Measurements from ENCODE around the gene CDC25A.

Gene CDC25A

GRCh38 chr3:48194446-48195071 lies 6.3 kb upstream of the CDC25A start:
- DNase-seq = no peak

- no peak for DNase-seq
These were observed 2.7 kb upstream of the CDC25A start for GRCh38 chr3:48190911-48191310.

GRCh38 chr3:48189321-48189720 lies 1.1 kb upstream of the CDC25A start:
- no peak for DNase-seq

GRCh38 chr3:48187579-48188265 lies 495 bp downstream of the CDC25A start:
- DNase-seq = no peak

GRCh38 chr3:48187301-48187578 lies 977 bp downstream of the CDC25A start:
- DNase-seq = no peak

GRCh38 chr3:48186631-48187300 lies 1.5 kb downstream of the CDC25A start:
- no peak for DNase-seq

- no peak for DNase-seq
These were observed 3.1 kb downstream of the CDC25A start for GRCh38 chr3:48185129-48185528.

- no peak for DNase-seq
These were observed 3.9 kb downstream of the CDC25A start for GRCh38 chr3:48184299-48184698.

GRCh38 chr3:48180531-48181253 lies 7.5 kb downstream of the CDC25A start:
- no peak for DNase-seq

- DNase-seq = no peak
These were observed 8.2 kb downstream of the CDC25A start for GRCh38 chr3:48180021-48180420.

- no peak for DNase-seq
These were observed 10.1 kb downstream of the CDC25A start for GRCh38 chr3:48178072-48178471.

GRCh38 chr3:48157950-48158376 lies 30.3 kb downstream of the CDC25A start:
- DNase-seq = no peak

- DNase-seq = no peak
These were observed 30.9 kb downstream of the CDC25A start for GRCh38 chr3:48157202-48157840.

GRCh38 chr3:48156163-48156562 lies 32.1 kb downstream of the CDC25A start:
- DNase-seq = no peak

GRCh38 chr3:48155122-48155521 lies 33.1 kb downstream of the CDC25A start:
- no peak for DNase-seq

- DNase-seq = no peak
These were observed 36.3 kb downstream of the CDC25A start for GRCh38 chr3:48151807-48152427.

- no peak for DNase-seq
These were observed 37.0 kb downstream of the CDC25A start for GRCh38 chr3:48151058-48151806.

GRCh38 chr3:48143992-48144391 lies 44.2 kb downstream of the CDC25A start:
- DNase-seq = no peak

GRCh38 chr3:48143567-48143966 lies 44.6 kb downstream of the CDC25A start:
- no peak for DNase-seq

GRCh38 chr3:48142316-48142870 lies 45.8 kb downstream of the CDC25A start:
- DNase-seq = no peak

- DNase-seq = no peak
These were observed 46.5 kb downstream of the CDC25A start for GRCh38 chr3:48141604-48142137.

Data from SIG-M5 (cell line).